H1 (cell line): ENCODE results near the gene HDAC8. TPM values are rescaled to one million over a fixed set of nuclear protein-coding genes. Genes with fewer than 3 reads are reported as not detected.

Source experiments
- FOSL1 ChIP-seq: IDR thresholded peaks from 2 replicates; pipeline ENCODE4 v1.6.1; 2011; ENCODE audit warnings: mild to moderate bottlenecking, low read depth, low read length, moderate library complexity; ENCODE audit not compliant: insufficient read depth
- polyA plus RNA-seq, 7 experiments: library from polyadenylated mRNA; depleted of rRNA in 3 of 7; stranded (reverse) in 5 of 7; unstranded in 2 of 7; fragments of >200 nt in 5 of 7; fragments of 200-250 nt in 2 of 7; gene quantifications; 1 replicate in 5 of 7; 2 replicates in 1 of 7; 4 replicates in 1 of 7; pipeline versions ENCODE4 v1.2.1 to v1.2.3, GENCODE V29; 2011 to 2013; ENCODE audit warnings: missing spikeins in 2 of 7, mixed read lengths in 2 of 7
- total RNA-seq: library from RNA; stranded (reverse); fragmentation: NEBNext Ultra II Directional; extraction: Animal tissue kit (Norgen Biotek cat#: 25700); gene quantifications from 2 replicates; pipeline ENCODE4 v1.2.1, GENCODE V29; 2021
- TF ChIP-seq, protein P1 (sequence below): fragments of 300-600 bp; sonication (generic); IDR thresholded peaks from 2 replicates; pipeline ENCODE4 v1.7.1; 2012; ENCODE audit warnings: low read length, moderate library complexity, mild to moderate bottlenecking, inconsistent platforms; ENCODE audit not compliant: insufficient replicate concordance
- TF ChIP-seq, protein P2 (sequence below), 3 experiments: IDR thresholded peaks; 1 replicate in 2 of 3; 2 replicates in 1 of 3; pipeline versions ENCODE4 v1.5.1 to v1.6.1; 2011; ENCODE audit warnings: low read length in 3 of 3, mild to moderate bottlenecking in 3 of 3, inconsistent platforms in 2 of 3, low read depth in 1 of 3, moderate library complexity in 1 of 3; ENCODE audit not compliant: insufficient read depth in 1 of 3; ENCODE audit errors: control extremely low read depth in 1 of 3

HDAC8 gene
- total and polyA plus RNA-seq, 2 of the 8 experiments (the other 6 are each of a cell fraction or from before 2014, with no cell fraction given): 9.7 to 20.3 TPM

DNA sequence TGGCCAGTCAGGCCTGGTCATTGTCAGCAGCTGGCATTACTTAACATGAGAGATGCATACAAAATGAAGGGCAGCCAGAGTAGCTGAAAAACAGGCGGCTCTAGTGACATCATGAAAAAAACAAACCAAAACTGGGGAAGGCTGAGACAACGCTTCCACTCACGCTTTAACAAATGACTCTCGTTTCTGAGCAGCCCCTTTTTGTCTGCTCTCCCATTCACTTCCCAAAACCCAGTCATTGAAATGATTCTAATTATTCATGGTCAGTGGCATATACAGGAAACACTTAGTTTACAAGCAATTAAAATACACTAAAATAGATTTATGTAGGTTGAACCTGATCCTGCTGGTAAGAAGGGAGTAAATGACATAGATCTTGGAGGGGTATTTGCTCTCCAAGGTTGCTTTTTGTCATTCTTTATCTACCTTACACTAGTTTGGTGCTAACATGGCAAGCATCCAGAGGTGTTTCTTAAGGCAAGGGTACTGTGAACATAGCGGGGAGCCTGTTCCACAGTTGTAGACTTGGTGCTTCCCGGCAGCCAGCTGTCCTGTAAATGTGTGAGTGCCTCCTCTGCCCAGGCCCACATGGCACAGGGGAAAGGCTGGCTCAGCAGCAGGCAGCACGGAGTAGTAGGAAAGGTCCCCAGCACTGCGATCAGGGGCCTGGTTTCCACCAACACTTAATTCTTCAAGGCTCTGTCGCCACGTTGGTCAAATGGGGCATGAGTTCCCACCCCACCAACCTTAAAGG lies 205.8 kb downstream of the HDAC8 start (continued):
- TF ChIP-seq, protein P1, sequence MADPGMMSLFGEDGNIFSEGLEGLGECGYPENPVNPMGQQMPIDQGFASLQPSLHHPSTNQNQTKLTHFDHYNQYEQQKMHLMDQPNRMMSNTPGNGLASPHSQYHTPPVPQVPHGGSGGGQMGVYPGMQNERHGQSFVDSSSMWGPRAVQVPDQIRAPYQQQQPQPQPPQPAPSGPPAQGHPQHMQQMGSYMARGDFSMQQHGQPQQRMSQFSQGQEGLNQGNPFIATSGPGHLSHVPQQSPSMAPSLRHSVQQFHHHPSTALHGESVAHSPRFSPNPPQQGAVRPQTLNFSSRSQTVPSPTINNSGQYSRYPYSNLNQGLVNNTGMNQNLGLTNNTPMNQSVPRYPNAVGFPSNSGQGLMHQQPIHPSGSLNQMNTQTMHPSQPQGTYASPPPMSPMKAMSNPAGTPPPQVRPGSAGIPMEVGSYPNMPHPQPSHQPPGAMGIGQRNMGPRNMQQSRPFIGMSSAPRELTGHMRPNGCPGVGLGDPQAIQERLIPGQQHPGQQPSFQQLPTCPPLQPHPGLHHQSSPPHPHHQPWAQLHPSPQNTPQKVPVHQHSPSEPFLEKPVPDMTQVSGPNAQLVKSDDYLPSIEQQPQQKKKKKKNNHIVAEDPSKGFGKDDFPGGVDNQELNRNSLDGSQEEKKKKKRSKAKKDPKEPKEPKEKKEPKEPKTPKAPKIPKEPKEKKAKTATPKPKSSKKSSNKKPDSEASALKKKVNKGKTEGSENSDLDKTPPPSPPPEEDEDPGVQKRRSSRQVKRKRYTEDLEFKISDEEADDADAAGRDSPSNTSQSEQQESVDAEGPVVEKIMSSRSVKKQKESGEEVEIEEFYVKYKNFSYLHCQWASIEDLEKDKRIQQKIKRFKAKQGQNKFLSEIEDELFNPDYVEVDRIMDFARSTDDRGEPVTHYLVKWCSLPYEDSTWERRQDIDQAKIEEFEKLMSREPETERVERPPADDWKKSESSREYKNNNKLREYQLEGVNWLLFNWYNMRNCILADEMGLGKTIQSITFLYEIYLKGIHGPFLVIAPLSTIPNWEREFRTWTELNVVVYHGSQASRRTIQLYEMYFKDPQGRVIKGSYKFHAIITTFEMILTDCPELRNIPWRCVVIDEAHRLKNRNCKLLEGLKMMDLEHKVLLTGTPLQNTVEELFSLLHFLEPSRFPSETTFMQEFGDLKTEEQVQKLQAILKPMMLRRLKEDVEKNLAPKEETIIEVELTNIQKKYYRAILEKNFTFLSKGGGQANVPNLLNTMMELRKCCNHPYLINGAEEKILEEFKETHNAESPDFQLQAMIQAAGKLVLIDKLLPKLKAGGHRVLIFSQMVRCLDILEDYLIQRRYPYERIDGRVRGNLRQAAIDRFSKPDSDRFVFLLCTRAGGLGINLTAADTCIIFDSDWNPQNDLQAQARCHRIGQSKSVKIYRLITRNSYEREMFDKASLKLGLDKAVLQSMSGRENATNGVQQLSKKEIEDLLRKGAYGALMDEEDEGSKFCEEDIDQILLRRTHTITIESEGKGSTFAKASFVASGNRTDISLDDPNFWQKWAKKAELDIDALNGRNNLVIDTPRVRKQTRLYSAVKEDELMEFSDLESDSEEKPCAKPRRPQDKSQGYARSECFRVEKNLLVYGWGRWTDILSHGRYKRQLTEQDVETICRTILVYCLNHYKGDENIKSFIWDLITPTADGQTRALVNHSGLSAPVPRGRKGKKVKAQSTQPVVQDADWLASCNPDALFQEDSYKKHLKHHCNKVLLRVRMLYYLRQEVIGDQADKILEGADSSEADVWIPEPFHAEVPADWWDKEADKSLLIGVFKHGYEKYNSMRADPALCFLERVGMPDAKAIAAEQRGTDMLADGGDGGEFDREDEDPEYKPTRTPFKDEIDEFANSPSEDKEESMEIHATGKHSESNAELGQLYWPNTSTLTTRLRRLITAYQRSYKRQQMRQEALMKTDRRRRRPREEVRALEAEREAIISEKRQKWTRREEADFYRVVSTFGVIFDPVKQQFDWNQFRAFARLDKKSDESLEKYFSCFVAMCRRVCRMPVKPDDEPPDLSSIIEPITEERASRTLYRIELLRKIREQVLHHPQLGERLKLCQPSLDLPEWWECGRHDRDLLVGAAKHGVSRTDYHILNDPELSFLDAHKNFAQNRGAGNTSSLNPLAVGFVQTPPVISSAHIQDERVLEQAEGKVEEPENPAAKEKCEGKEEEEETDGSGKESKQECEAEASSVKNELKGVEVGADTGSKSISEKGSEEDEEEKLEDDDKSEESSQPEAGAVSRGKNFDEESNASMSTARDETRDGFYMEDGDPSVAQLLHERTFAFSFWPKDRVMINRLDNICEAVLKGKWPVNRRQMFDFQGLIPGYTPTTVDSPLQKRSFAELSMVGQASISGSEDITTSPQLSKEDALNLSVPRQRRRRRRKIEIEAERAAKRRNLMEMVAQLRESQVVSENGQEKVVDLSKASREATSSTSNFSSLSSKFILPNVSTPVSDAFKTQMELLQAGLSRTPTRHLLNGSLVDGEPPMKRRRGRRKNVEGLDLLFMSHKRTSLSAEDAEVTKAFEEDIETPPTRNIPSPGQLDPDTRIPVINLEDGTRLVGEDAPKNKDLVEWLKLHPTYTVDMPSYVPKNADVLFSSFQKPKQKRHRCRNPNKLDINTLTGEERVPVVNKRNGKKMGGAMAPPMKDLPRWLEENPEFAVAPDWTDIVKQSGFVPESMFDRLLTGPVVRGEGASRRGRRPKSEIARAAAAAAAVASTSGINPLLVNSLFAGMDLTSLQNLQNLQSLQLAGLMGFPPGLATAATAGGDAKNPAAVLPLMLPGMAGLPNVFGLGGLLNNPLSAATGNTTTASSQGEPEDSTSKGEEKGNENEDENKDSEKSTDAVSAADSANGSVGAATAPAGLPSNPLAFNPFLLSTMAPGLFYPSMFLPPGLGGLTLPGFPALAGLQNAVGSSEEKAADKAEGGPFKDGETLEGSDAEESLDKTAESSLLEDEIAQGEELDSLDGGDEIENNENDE: no peak
- TF ChIP-seq, protein P2, sequence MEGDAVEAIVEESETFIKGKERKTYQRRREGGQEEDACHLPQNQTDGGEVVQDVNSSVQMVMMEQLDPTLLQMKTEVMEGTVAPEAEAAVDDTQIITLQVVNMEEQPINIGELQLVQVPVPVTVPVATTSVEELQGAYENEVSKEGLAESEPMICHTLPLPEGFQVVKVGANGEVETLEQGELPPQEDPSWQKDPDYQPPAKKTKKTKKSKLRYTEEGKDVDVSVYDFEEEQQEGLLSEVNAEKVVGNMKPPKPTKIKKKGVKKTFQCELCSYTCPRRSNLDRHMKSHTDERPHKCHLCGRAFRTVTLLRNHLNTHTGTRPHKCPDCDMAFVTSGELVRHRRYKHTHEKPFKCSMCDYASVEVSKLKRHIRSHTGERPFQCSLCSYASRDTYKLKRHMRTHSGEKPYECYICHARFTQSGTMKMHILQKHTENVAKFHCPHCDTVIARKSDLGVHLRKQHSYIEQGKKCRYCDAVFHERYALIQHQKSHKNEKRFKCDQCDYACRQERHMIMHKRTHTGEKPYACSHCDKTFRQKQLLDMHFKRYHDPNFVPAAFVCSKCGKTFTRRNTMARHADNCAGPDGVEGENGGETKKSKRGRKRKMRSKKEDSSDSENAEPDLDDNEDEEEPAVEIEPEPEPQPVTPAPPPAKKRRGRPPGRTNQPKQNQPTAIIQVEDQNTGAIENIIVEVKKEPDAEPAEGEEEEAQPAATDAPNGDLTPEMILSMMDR (IDR thresholded peaks at IDR 0.05; ENCODE audit: control extremely low read depth in 1 of 3, insufficient read depth in 1 of 3, low read depth in 1 of 3, low read length in 3 of 3): no peak
- no peak for TF ChIP-seq FOSL1
